ENCODE data around the gene HIBCH. TPM values are rescaled to one million over a fixed set of nuclear protein-coding genes. Genes with fewer than 3 reads are reported as not detected.

HIBCH gene
- total and polyA plus RNA-seq, 2 of the 13 experiments (the other 11 are each of a cell fraction or from before 2014, with no cell fraction given), result 18.8 to 49.5 TPM

DNA sequence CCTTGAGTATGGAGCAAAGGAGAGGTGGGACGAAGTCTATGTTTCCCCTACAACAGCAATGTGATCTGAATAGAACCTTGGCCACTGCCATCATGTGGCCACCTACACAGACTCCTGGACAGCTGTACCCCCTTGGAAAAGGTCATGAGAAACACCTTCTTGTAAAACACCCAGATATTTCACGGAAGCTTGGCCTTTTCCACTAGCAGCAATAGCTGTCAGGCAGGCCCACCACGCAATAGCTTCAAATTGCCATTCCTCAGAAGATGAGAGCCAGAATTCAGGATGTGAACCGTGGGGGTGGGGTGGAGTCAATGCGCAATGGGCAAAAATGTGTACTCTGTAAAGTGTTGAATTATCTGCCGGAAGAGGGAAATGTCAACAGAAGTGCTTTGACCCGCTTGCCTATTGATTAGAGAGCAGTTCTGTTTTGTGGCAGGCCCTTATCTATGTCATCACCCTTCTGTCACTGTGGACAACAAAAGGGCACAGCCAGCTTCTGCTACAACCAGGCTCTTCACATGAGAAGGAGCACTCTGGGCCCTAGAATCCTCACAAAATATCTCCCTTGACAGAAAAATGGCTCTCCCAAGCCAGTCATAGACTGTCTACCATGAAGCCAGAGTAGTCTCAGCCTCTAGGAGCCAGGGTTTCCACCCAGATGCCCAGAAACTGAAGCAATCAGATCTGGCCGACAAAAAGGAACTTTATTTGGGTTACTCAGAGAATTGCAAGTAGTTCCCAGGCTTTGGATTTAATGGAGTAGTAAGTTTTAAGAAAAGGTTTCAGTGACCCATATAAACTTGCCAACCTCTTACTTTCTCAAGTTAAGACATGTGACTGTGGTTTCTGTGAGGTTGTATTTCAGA, 33.3 kb upstream of the HIBCH start (continued):
- TF ChIP-seq RBAK (CRISPR knock-in tag; IDR thresholded peaks at IDR 0.05) (0 out of 2 replicates have a peak, but pooled peaks have one; percentile 52), ZNF614 (CRISPR knock-in tag; IDR thresholded peaks at IDR 0.05; ENCODE audit: borderline replicate concordance) (peak; percentile 99), ZNF431 (CRISPR knock-in tag; IDR thresholded peaks at IDR 0.05; ENCODE audit: borderline replicate concordance, low read depth) (peak; percentile 98), ZNF143 (CRISPR knock-in tag; IDR thresholded peaks at IDR 0.05) (no peak), GATAD2A (CRISPR knock-in tag; IDR thresholded peaks at IDR 0.05) (peak; percentile 99), PHF20 (CRISPR knock-in tag; IDR thresholded peaks at IDR 0.05) (peak; percentile 65; the same call in 1 of the 2 replicates), NRL (CRISPR knock-in tag; IDR thresholded peaks at IDR 0.05; ENCODE audit: borderline replicate concordance) (no peak), SALL1 (CRISPR knock-in tag; IDR thresholded peaks at IDR 0.05) (peak; percentile 100), FOXP1 (IDR thresholded peaks at IDR 0.05) (peak; percentile 95), FOXP1 (CRISPR knock-in tag; IDR thresholded peaks at IDR 0.05) (peak; percentile 99), FOXO1 (CRISPR knock-in tag; IDR thresholded peaks at IDR 0.05) (peak; percentile 99), CEBPG (CRISPR knock-in tag; IDR thresholded peaks at IDR 0.05) (peak; percentile 89), PRMT3 (CRISPR knock-in tag; IDR thresholded peaks at IDR 0.05; ENCODE audit: borderline replicate concordance, low read depth) (peak; percentile 94; the same call in 1 of the 2 replicates), YEATS2 (CRISPR knock-in tag; IDR thresholded peaks at IDR 0.05; ENCODE audit: borderline replicate concordance) (peak; percentile 90; the same call in 1 of the 2 replicates), ZNF546 (CRISPR knock-in tag; conservative IDR thresholded peaks at IDR 0.05) (no peak; the same call in 1 of the 2 replicates)
- TF ChIP-seq, protein P1, sequence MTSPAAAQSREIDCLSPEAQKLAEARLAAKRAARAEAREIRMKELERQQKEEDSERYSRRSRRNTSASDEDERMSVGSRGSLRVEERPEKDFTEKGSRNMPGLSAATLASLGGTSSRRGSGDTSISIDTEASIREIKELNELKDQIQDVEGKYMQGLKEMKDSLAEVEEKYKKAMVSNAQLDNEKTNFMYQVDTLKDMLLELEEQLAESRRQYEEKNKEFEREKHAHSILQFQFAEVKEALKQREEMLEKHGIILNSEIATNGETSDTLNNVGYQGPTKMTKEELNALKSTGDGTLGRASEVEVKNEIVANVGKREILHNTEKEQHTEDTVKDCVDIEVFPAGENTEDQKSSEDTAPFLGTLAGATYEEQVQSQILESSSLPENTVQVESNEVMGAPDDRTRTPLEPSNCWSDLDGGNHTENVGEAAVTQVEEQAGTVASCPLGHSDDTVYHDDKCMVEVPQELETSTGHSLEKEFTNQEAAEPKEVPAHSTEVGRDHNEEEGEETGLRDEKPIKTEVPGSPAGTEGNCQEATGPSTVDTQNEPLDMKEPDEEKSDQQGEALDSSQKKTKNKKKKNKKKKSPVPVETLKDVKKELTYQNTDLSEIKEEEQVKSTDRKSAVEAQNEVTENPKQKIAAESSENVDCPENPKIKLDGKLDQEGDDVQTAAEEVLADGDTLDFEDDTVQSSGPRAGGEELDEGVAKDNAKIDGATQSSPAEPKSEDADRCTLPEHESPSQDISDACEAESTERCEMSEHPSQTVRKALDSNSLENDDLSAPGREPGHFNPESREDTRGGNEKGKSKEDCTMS (CRISPR knock-in tag; conservative IDR thresholded peaks at IDR 0.05), result no peak
- TF ChIP-seq, protein P2, sequence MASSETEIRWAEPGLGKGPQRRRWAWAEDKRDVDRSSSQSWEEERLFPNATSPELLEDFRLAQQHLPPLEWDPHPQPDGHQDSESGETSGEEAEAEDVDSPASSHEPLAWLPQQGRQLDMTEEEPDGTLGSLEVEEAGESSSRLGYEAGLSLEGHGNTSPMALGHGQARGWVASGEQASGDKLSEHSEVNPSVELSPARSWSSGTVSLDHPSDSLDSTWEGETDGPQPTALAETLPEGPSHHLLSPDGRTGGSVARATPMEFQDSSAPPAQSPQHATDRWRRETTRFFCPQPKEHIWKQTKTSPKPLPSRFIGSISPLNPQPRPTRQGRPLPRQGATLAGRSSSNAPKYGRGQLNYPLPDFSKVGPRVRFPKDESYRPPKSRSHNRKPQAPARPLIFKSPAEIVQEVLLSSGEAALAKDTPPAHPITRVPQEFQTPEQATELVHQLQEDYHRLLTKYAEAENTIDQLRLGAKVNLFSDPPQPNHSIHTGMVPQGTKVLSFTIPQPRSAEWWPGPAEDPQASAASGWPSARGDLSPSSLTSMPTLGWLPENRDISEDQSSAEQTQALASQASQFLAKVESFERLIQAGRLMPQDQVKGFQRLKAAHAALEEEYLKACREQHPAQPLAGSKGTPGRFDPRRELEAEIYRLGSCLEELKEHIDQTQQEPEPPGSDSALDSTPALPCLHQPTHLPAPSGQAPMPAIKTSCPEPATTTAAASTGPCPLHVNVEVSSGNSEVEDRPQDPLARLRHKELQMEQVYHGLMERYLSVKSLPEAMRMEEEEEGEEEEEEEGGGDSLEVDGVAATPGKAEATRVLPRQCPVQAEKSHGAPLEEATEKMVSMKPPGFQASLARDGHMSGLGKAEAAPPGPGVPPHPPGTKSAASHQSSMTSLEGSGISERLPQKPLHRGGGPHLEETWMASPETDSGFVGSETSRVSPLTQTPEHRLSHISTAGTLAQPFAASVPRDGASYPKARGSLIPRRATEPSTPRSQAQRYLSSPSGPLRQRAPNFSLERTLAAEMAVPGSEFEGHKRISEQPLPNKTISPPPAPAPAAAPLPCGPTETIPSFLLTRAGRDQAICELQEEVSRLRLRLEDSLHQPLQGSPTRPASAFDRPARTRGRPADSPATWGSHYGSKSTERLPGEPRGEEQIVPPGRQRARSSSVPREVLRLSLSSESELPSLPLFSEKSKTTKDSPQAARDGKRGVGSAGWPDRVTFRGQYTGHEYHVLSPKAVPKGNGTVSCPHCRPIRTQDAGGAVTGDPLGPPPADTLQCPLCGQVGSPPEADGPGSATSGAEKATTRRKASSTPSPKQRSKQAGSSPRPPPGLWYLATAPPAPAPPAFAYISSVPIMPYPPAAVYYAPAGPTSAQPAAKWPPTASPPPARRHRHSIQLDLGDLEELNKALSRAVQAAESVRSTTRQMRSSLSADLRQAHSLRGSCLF (CRISPR knock-in tag; IDR thresholded peaks at IDR 0.05; ENCODE audit: borderline replicate concordance), result no peak
